GM15510 (cell line): ENCODE results near the gene LTB4R2.
A peak's percentile ranks its signal among the peaks of the same experiment; 100 is the strongest.

Source experiments
- POLR2A ChIP-seq: IDR thresholded peaks from 3 replicates; pipeline ENCODE4 v1.6.1; 2011; ENCODE audit warnings: borderline replicate concordance; ENCODE audit not compliant: insufficient read length; ENCODE audit errors: extremely low read depth

Gene LTB4R2

GRCh38 chr14:24300326-24300980 lies 9.5 kb upstream of the LTB4R2 start:
- no peak for TF ChIP-seq POLR2A

- TF ChIP-seq POLR2A, result no peak
Measured at GRCh38 chr14:24304019-24304387, 5.9 kb upstream of the LTB4R2 start.

GRCh38 chr14:24307156-24307574 lies 2.8 kb upstream of the LTB4R2 start:
- no peak for TF ChIP-seq POLR2A

DNA sequence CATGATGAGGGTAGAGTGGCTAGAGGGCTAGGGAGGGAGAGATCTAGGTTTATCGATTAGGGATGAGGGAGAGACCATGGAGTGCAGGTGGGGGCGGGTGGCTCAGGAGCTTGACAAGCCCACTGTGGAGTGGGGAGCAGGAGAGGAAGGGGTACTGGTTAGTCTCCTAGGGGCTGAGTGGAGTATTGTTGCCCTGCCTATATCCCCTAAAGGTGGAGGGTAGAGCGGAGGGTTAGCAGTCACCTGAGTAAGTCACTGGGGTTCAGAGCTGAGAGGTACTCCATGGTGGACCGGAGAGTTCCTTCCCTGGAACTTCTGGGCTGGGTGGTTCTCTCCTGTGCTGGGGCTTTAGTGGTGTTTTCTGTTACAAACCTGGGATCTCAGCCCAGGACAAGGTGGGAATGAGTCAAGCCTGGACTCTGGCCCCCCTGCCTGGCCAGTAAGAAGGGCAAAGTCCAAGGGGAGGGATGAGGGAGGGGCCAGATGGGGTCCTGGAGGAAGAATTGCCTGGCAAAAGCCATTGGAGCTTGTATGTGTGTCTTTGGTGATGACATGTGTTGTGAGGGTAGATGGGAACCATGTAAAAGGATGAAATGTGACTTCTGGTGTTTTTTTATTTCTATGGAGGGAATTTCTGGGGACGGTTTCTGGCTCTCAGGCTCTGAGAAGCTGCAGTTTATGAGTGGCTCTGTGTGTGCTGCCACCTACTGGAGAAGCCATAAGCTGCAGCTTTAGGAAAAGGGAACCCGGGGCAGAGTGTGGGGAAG lies 2.2 kb upstream of the LTB4R2 start, which contains the start of gene CIDEB:
Gene CIDEB (minus strand): TSS at position 403 of the 767 bp plus-strand sequence. CDS start 119 bp downstream, at position 284.
- TF ChIP-seq POLR2A, result no peak

GRCh38 chr14:24308342-24309124 lies 1.4 kb upstream of the LTB4R2 start:
- TF ChIP-seq POLR2A, result no peak

DNA sequence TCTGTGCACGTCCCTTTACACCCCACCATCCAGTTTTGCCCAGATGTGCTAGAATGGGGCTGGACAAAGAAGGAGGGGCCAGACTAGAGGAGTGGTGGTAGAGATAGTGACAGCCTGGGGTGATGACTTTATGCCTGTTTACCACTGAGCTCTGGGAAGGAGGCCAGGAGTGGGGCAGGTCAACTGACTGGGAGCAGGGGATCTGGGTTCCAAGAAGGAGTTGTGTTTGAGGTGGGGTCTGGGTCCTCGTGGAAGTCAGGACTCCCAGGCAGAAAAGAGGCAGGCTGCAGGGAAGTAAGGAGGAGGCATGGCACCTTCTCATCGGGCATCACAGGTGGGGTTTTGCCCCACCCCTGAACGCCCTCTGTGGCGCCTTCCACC lies 315 bp downstream of the LTB4R2 start:
- TF ChIP-seq POLR2A, result no peak

DNA sequence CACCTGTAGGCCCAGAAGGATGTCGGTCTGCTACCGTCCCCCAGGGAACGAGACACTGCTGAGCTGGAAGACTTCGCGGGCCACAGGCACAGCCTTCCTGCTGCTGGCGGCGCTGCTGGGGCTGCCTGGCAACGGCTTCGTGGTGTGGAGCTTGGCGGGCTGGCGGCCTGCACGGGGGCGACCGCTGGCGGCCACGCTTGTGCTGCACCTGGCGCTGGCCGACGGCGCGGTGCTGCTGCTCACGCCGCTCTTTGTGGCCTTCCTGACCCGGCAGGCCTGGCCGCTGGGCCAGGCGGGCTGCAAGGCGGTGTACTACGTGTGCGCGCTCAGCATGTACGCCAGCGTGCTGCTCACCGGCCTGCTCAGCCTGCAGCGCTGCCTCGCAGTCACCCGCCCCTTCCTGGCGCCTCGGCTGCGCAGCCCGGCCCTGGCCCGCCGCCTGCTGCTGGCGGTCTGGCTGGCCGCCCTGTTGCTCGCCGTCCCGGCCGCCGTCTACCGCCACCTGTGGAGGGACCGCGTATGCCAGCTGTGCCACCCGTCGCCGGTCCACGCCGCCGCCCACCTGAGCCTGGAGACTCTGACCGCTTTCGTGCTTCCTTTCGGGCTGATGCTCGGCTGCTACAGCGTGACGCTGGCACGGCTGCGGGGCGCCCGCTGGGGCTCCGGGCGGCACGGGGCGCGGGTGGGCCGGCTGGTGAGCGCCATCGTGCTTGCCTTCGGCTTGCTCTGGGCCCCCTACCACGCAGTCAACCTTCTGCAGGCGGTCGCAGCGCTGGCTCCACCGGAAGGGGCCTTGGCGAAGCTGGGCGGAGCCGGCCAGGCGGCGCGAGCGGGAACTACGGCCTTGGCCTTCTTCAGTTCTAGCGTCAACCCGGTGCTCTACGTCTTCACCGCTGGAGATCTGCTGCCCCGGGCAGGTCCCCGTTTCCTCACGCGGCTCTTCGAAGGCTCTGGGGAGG lies 985 bp downstream of the LTB4R2 start, which contains the start of gene LTB4R:
Gene LTB4R (plus strand): TSS at position 857 of the 959 bp plus-strand sequence. CDS start 4,150 bp downstream, outside the sequence.
- TF ChIP-seq POLR2A, result peak; percentile 43

DNA sequence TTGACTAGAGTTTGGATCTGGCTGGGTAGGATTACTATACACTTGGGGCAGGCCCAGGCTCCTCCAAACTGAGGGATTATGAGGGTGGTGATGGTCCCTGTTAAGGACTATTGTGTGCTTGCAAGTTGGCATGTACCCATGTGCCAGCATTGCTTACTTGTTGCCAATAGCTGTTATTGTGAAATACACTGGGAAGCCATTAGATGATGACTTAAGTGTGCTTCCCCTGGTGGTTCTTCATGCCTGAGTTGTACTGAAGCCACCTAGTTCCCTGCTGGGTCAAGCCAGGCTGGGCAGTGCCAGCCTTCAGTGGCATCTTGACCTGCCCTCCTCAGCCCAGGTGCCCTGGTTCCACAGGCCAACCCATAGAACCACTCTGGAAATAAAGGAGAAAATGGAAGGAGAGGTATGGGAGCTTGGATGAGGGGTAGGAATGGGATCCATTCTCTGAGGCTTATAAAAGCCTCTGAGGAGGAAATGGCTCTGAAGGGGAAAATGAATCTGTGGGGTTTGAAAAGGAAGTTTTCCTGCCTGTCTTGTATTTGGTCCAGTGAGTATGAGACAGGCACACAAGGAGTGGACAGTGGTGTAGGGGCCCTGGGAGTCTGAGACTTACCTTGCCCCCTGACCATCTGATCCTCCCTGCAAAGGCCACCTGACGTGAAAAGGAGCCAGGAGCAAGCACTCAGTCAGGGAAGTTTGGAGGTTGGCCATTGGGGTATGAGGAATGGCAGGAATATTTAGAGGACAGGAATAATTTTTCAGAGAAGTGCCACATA lies 2.1 kb downstream of the LTB4R2 start:
- no peak for TF ChIP-seq POLR2A

DNA sequence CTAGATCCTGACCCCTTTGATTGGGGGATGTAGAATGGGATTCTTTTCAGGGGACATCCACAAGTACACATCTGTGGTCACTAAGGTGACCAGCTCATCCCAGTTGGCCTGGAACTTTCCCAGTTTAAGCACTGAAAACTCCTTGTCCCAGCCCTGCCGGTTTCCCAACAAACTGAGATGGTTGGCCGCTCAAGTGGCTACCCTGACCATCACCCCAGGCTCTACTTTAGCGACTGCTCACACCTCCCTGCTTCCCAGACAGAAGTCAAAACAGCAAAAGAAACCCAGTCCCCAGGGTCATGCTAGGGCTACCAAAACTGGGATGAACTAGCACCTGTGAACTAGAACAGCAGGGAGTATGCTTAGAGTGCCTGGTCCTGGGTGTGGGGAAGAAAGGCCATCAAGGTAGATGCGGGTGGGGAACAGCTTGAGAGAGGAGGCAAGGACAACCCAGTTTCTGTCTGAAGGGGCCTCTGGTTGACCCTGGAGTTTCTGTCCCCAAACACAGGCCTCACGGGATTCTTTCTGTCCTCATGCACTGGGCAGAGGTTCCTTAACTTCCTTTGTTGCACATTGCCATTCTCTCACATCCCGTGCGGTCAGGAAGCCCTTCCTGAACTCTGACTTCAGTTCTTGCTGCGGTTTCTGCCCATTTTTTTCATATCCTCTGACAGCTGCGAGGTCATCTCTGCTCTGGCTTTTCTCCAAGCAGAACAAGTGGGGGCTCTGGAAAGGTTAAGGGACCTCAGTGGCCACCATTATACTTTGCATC lies 3.0 kb downstream of the LTB4R2 start:
- TF ChIP-seq POLR2A, result no peak

GRCh38 chr14:24313913-24314312 lies 4.0 kb downstream of the LTB4R2 start:
- no peak for TF ChIP-seq POLR2A

DNA sequence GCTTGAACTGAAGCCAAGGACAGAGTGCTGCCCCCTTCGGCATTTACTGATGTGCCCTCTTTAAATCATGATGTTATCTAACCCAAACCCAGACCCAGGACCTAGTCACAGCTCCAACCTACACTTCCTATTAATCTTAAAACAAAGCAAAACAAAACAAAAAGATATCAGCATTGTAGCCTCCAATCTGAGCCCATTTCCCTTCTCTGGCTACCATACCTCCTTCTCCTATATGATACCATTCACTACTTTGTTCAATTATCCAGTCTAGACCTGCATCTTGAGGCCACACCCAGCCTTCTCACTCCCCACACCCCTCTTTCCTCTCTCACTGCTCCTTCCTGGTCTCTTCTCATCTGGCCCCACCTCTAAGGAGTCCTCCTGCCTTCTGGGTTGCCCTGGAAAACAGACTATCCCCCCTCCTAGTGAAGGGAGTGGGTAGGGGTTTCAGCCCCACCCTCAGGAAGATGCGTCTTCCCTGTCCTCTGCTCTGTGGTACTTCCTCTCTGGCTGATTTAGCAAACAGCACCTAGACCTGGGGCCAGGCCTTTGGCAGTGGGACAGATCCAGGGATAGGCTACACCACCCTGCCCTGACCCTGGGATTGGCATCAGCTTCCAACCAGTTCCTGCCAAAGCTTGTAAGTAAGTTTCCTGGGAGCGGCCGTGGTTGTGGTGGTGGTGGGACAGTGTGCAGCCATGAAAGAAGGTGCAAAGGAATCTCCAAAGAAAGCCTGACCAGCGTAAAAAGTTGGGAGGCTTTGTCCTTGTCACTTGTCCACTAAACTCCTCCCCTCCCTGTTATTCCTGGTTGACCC lies 4.6 kb downstream of the LTB4R2 start:
- no peak for TF ChIP-seq POLR2A
